ENCODE results near the gene NFKBIE.

DNA sequence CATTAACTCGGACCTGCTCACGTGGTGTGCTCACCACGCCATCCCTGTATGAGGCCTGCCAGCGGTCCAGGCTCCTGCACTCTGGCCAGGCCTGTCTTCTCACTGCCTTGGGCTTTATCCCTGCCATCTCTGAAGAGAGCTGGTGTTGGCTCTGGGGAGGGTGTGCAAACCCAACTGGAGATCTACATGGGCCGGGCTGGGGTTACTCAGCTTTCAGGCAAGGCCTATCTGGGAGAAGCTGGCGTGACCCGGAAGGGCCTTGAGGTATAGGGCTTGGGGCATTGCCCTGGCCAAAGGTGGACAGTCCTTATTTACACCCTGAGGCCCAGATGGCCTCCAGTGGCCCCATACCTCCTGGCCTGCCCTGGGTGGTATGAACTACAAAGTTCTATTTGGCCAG is 36.9 kb downstream of the NFKBIE start:
- no peak for TF ChIP-seq GATAD2A (CRISPR knock-in tag; IDR thresholded peaks at IDR 0.05)
- no peak for TF ChIP-seq NCOR1 (IDR thresholded peaks at IDR 0.05; ENCODE audit: borderline replicate concordance, low read length)
- TF ChIP-seq DPF2 (CRISPR knock-in tag; IDR thresholded peaks at IDR 0.05; ENCODE audit: borderline replicate concordance, low read depth): no peak
- TF ChIP-seq ZSCAN20 (CRISPR knock-in tag; IDR thresholded peaks at IDR 0.05; ENCODE audit: borderline replicate concordance): no peak
- no peak for TF ChIP-seq ZFP36L2 (CRISPR knock-in tag; IDR thresholded peaks at IDR 0.05)
- TF ChIP-seq, protein P1, sequence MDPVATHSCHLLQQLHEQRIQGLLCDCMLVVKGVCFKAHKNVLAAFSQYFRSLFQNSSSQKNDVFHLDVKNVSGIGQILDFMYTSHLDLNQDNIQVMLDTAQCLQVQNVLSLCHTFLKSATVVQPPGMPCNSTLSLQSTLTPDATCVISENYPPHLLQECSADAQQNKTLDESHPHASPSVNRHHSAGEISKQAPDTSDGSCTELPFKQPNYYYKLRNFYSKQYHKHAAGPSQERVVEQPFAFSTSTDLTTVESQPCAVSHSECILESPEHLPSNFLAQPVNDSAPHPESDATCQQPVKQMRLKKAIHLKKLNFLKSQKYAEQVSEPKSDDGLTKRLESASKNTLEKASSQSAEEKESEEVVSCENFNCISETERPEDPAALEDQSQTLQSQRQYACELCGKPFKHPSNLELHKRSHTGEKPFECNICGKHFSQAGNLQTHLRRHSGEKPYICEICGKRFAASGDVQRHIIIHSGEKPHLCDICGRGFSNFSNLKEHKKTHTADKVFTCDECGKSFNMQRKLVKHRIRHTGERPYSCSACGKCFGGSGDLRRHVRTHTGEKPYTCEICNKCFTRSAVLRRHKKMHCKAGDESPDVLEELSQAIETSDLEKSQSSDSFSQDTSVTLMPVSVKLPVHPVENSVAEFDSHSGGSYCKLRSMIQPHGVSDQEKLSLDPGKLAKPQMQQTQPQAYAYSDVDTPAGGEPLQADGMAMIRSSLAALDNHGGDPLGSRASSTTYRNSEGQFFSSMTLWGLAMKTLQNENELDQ (CRISPR knock-in tag; IDR thresholded peaks at IDR 0.05; ENCODE audit: borderline replicate concordance): no peak
- TF ChIP-seq, protein P2, sequence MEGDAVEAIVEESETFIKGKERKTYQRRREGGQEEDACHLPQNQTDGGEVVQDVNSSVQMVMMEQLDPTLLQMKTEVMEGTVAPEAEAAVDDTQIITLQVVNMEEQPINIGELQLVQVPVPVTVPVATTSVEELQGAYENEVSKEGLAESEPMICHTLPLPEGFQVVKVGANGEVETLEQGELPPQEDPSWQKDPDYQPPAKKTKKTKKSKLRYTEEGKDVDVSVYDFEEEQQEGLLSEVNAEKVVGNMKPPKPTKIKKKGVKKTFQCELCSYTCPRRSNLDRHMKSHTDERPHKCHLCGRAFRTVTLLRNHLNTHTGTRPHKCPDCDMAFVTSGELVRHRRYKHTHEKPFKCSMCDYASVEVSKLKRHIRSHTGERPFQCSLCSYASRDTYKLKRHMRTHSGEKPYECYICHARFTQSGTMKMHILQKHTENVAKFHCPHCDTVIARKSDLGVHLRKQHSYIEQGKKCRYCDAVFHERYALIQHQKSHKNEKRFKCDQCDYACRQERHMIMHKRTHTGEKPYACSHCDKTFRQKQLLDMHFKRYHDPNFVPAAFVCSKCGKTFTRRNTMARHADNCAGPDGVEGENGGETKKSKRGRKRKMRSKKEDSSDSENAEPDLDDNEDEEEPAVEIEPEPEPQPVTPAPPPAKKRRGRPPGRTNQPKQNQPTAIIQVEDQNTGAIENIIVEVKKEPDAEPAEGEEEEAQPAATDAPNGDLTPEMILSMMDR (CRISPR knock-in tag; IDR thresholded peaks at IDR 0.05): no peak
- TF ChIP-seq ZNF776 (CRISPR knock-in tag; IDR thresholded peaks at IDR 0.05): no peak

Data from HepG2 (cell line).